ENCODE data around the gene JARID2.

The JARID2 gene

DNA sequence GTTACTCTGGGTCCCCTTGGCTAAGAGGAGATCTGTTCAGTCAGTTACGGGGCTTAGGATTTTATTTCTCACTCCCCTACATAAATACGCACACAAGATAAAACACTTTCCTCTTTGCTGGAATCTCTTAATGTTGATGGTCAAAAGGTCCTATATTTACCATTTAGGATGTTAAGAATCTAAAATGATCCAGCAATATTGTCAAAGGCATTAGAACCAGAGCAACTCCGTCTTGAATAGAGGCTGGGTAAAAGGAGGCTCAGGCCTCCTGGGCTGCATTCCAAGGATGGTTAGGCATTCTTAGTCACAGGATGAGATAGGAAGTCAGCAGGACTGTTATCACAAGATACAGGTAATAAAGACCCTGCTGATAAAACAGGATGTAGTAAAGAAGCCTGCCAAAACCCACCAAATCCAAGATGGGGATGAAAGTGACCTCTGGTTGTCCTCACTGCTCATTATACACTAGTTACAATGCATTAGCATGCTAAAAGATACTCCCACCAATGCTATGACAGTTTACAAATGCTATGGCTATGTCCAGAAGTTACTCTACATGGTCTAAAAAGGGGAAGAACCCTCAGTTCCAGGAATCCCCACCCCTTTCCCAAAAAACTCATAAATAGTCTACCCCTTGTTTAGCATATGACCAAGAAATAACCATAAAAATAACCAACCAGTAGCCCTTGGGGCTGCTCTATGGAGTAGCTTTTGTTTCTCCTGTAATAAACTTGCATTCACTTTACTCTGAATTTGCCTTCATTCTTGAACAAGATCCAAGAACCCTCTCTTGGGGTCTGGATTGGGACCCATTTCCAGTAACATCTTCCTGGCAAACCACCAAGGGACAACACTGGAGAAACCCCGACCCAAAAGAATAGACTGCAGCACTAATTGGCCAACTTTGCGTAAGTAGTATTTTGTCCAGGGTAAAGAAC, 309.5 kb downstream of the JARID2 start:
- no peak for DNase-seq

- no peak for DNase-seq
These were observed 310.8 kb downstream of the JARID2 start for GRCh38 chr6:15556711-15557110.

DNA sequence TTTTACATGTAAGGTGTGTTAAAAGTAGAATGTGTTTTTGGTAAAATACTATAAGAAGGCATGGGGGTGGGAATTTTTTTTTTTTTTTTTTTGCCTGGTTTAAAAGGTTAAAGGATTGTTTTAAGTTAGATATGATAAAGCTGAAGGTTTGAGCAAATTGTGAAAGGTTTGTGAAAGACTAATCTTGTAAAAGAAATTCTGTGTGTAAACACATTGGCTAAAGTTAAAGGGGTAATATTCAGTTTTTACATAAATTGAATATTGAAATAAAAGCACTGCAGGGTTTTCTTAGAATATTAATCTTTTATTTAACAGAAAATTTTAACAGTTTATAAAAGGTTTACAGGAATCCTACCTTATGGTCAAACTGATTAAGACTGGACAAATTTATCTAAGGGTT, 311.3 kb downstream of the JARID2 start:
- DNase-seq: no peak

- DNase-seq: no peak
These were observed 314.8 kb downstream of the JARID2 start for GRCh38 chr6:15560713-15561112.

DNA sequence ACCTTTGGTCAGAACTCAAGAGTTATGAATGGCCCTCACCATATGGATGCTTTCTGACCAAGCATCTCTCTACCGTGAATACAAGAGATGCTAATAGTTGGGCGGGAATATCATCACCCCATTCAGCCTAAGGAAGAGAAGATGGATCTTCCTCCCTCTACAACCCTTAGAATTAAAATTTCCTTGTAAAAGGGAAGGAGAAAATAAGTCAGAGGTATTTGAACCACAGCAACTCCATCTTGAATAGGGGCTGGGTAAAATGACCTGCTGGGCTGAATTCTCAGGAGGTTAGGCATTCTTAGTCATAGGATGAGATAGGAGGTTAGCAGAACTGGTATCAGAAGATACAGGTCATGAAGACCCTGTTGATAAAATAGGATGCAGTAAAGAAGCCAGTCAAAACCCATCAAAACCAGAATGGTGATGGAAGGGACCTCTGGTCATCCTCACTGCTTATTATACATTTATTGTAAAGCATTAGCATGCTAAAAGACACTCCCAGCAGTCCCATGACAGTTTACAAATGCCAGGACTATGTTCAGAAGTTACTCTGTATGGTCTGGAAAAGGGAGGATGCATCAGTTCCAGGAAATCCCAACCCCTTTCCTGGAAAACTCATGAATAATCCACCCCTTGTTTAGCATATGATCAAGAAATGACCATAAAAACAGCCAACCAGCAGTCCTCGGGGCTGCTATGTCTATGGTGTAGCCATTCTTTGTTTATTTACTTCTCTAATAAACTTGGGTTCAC, 315.8 kb downstream of the JARID2 start:
- no peak for DNase-seq

GRCh38 chr6:15562977-15563376, 317.1 kb downstream of the JARID2 start:
- DNase-seq: no peak

GRCh38 chr6:15569035-15569995, 323.4 kb downstream of the JARID2 start:
- DNase-seq: no peak

DNA sequence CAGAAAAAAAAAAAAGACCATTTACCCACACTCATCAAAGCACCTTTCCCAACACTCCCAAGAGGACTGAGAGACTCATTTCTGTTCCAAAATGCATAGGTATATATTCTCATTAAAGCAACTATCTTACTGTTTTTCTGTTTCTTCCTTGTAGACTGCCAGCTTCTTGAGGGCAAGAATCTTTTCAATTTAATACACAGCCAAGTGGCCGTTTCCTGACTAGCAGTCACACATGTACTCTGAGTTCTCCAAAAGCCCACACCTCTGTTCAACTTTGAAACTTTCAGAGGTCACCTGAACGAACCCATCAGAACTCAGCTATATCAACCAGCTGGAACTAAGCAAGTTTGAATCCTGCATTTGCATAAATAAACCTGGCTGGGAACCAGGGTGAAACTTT, 324.3 kb downstream of the JARID2 start:
- DNase-seq: no peak

All from stimulated activated CD4-positive, alpha-beta T cell treated with anti-CD3 and anti-CD28 coated beads, Interleukin-4, amount 100 ng/mL, for 1 hour (primary cell).